HCT116 (cell line): ENCODE data around the gene TRAK1. TPM values are rescaled to one million over a fixed set of nuclear protein-coding genes. Genes with fewer than 3 reads are reported as not detected.

Experiments
- ATAC-seq: fragments of 200-7000 bp; cut with Tn5 transposase; 2 replicates; pipeline ENCODE4 v1.9.1; 2020; ENCODE audit warnings: mild to moderate bottlenecking, moderate library complexity
- BruUV-seq: library from RNA; stranded (reverse); fragments of 400-500 nt; replicated peaks from 2 replicates; lab custom pipeline; 2021; lab: Mats Ljungman, UMichigan
- CTCF ChIA-PET: fragments of 300-600 bp; sonication (Branson Sonifier 250); formaldehyde crosslinking; loops from one replicate; lab custom pipeline; 2021; ENCODE audit warnings: antibody characterized with exemption; lab: Charles Lee
- POLR2A ChIA-PET: fragments of 300-600, 350-600 bp; sonication (Branson Sonifier 250); formaldehyde crosslinking; loops from one replicate; lab custom pipeline; 2021; ENCODE audit warnings: antibody characterized with exemption; lab: Charles Lee
- RAD21 ChIA-PET, 2 experiments: fragments of 300-600 bp; sonication (Branson Sonifier 250); formaldehyde crosslinking; loops; one replicate each; lab custom pipeline; 2023; ENCODE audit warnings: low total read pairs in 2 of 2; ENCODE audit not compliant: uncharacterized antibody in 2 of 2, unreplicated experiment in 2 of 2, low non-redundant PET in 1 of 2; lab: Charles Lee
- DNase-seq: peaks from one replicate; pipeline ENCODE4 v3.0.0-alpha.2; 2010; ENCODE audit warnings: low read depth, low spot score
- H2AFZ ChIP-seq: fragments of 200-600 bp; shearing (Covaris generic), sonication (generic); 2 replicates; pipeline ENCODE4 v1.6.1; 2017; ENCODE audit warnings: low read depth, mixed run types, mixed read lengths, antibody characterized with exemption, low read length; ENCODE audit not compliant: poor library complexity, severe bottlenecking
- H3K27ac ChIP-seq: 2 replicates; pipeline ENCODE4 v1.5.1; 2012; ENCODE audit warnings: low read depth, low read length
- H3K27me3 ChIP-seq: fragments of 200-600 bp; sonication (generic); 2 replicates; pipeline ENCODE4 v1.6.1; 2016; ENCODE audit warnings: mixed run types, low read length, mixed read lengths; ENCODE audit not compliant: insufficient read depth
- H3K36me3 ChIP-seq, 2 experiments: fragments of 200-500 bp in 1 of 2; fragments of 200-600 bp in 1 of 2; sonication (Bioruptor generic) in 1 of 2; sonication (generic) in 1 of 2; 2 replicates each; pipeline versions ENCODE4 v1.5.1 to v1.6.1; 2014 to 2016; ENCODE audit warnings: low read length in 2 of 2, inconsistent platforms in 1 of 2, mixed read lengths in 1 of 2, mixed run types in 1 of 2; ENCODE audit not compliant: insufficient read depth in 2 of 2, control insufficient read depth in 1 of 2
- H3K4me1 ChIP-seq, 2 experiments: fragments of 200-600 bp in 1 of 2; sonication (generic) in 1 of 2; 2 replicates each; pipeline versions ENCODE4 v1.5.1 to v1.6.1; 2012 to 2017; ENCODE audit warnings: low read length in 2 of 2, inconsistent platforms in 1 of 2, mild to moderate bottlenecking in 1 of 2, mixed read lengths in 1 of 2, mixed run types in 1 of 2, moderate library complexity in 1 of 2; ENCODE audit not compliant: insufficient read depth in 2 of 2, control insufficient read depth in 1 of 2
- H3K4me2 ChIP-seq: fragments of 200-600 bp; sonication (generic); 2 replicates; pipeline ENCODE4 v1.6.1; 2017; ENCODE audit warnings: mixed run types, low read length, mixed read lengths
- H3K4me3 ChIP-seq, 2 experiments: fragments of 200-600 bp in 1 of 2; sonication (generic) in 1 of 2; replicated peaks in 1 of 2; 2 replicates each; pipeline ENCODE4 v1.5.1; 2011 to 2016; ENCODE audit warnings: low read length in 2 of 2, control low read depth in 1 of 2, low read depth in 1 of 2, mild to moderate bottlenecking in 1 of 2, mixed read lengths in 1 of 2, mixed run types in 1 of 2
- H3K79me2 ChIP-seq: fragments of 200-600 bp; sonication (generic); 2 replicates; pipeline ENCODE4 v1.6.1; 2017; ENCODE audit warnings: mild to moderate bottlenecking, mixed run types, low read length, moderate library complexity, mixed read lengths; ENCODE audit not compliant: insufficient read depth
- H3K9ac ChIP-seq: fragments of 200-600 bp; sonication (generic); 2 replicates; pipeline ENCODE4 v1.6.1; 2016; ENCODE audit warnings: low read length, mixed read lengths
- H3K9me2 ChIP-seq: fragments of 200-600 bp; sonication (generic), shearing (Covaris generic); 2 replicates; pipeline ENCODE4 v1.6.1; 2017; ENCODE audit warnings: mixed run types, mild to moderate bottlenecking, moderate library complexity; ENCODE audit not compliant: insufficient read depth
- H3K9me3 ChIP-seq, 2 experiments: fragments of 200-500 bp in 1 of 2; fragments of 200-600 bp in 1 of 2; sonication (Bioruptor generic) in 1 of 2; sonication (generic) in 1 of 2; 2 replicates each; pipeline ENCODE4 v1.6.1; 2014 to 2017; ENCODE audit warnings: low read length in 2 of 2, mixed read lengths in 2 of 2, inconsistent platforms in 1 of 2, low read depth in 1 of 2, mild to moderate bottlenecking in 1 of 2, mixed run types in 1 of 2, moderate library complexity in 1 of 2; ENCODE audit not compliant: control insufficient read depth in 1 of 2, insufficient read depth in 1 of 2
- H4K20me1 ChIP-seq: fragments of 200-600 bp; sonication (generic), shearing (Covaris generic); 2 replicates; pipeline ENCODE4 v1.6.1; 2017; ENCODE audit warnings: mixed run types, mild to moderate bottlenecking, moderate library complexity; ENCODE audit not compliant: insufficient read depth
- CEBPB ChIP-seq: IDR thresholded peaks from 2 replicates; pipeline ENCODE4 v1.6.1; 2012; ENCODE audit warnings: low read depth
- JUND ChIP-seq: IDR thresholded peaks from 2 replicates; pipeline ENCODE4 v1.6.1; 2012
- POLR2AphosphoS5 ChIP-seq: IDR thresholded peaks from 2 replicates; pipeline ENCODE4 v1.6.1; 2011; ENCODE audit warnings: mild to moderate bottlenecking, low read depth, low read length, moderate library complexity
- REST ChIP-seq: IDR thresholded peaks from 2 replicates; pipeline ENCODE4 v1.6.1; 2012; ENCODE audit warnings: low read depth
- TCF7L2 ChIP-seq: IDR thresholded peaks from 2 replicates; pipeline ENCODE4 v1.7.0; 2011; ENCODE audit warnings: borderline replicate concordance, inconsistent platforms; ENCODE audit not compliant: insufficient read depth, insufficient read length; ENCODE audit errors: extremely low read depth
- YY1 ChIP-seq: IDR thresholded peaks from 2 replicates; pipeline ENCODE4 v1.6.1; 2011; ENCODE audit warnings: low read length, low read depth, moderate library complexity, mild to moderate bottlenecking; ENCODE audit not compliant: insufficient replicate concordance; ENCODE audit errors: extremely low read depth
- ZFX ChIP-seq: fragments of 450-650 bp; IDR thresholded peaks from 2 replicates; pipeline ENCODE4 v1.6.1; 2017
- intact Hi-C: fragments of 100-400 bp; cut with micrococcal nuclease; formaldehyde crosslinking; loops from 2 replicates; pipeline ENCODE4 v1.10.0; 2022
- total RNA-seq: library from RNA; stranded (reverse); gene quantifications from one replicate; pipeline ENCODE4 v1.2.1, GENCODE V29; 2021; ENCODE audit not compliant: unreplicated experiment

The TRAK1 gene
- total RNA-seq, 1 experiment from 2014 or later = 25.9 TPM

- BruUV-seq = no TSS peak
Observed at GRCh38 chr3:42052484-42053351, 38.4 kb upstream of the TRAK1 start.

More at GRCh38 chr3:42052484-42053351, 38.4 kb upstream of the TRAK1 start:
- no peak for DNase-seq
- H3K27ac ChIP-seq = no peak overlapping the region
- ATAC-seq = no peak
- H3K4me2 ChIP-seq = no peak overlapping the region
- H2AFZ ChIP-seq = no peak overlapping the region
- CTCF ChIA-PET = no interaction called here
- no peaks in the 10 kb centered on the region for H3K9me3 ChIP-seq
- H3K79me2 ChIP-seq = peaks cover 81% of the 10 kb centered on the region
- no peak for TF ChIP-seq YY1
- no peak for TF ChIP-seq REST
- TF ChIP-seq ZFX = no peak
- TF ChIP-seq CEBPB = no peak
- no peak for TF ChIP-seq JUND
- TF ChIP-seq TCF7L2 = no peak
- no peak for TF ChIP-seq POLR2AphosphoS5
- TF ChIP-seq, all 23 proteins: peak for 0
- Histone ChIP-seq H3K9ac (no peak overlapping the region), H3K4me3 (no peak overlapping the region), H4K20me1 (no peaks in the 10 kb centered on the region), H3K9me2 (no peaks in the 10 kb centered on the region), H3K27me3 (no peaks in the 10 kb centered on the region), H3K36me3 (no peaks in the 10 kb centered on the region), H3K4me1 (peaks cover 0 to 12% of the 10 kb centered on the region in 2 experiments; a peak in 1 of 4 replicates)
- ChIA-PET POLR2A (no interaction called here), RAD21 (no interaction called here)
- intact Hi-C loops = no loop called here
